ENCODE results near the gene TRIM74. TPM values are rescaled to one million over a fixed set of nuclear protein-coding genes. Genes with fewer than 3 reads are reported as not detected.
"Not testable (repeated sequence)": the region's sequence is repeated elsewhere in the genome, so short reads cannot be mapped to it uniquely, and the experiment has no call there.

TRIM74 gene
- total RNA-seq, 1 donor from 2014 or later, result 0.60 TPM

- H3K4me3 Mint-ChIP-seq (ENCODE audit: unreplicated experiment); H3K9me3 Mint-ChIP-seq (ENCODE audit: low read depth); H3K36me3 Mint-ChIP-seq (ENCODE audit: low read depth): not testable (repeated sequence)
Measured at GRCh38 chr7:72974781-72975180, 5.5 kb upstream of the TRIM74 start.

GRCh38 chr7:72971505-72971904 lies 2.2 kb upstream of the TRIM74 start:
- not testable (repeated sequence) for H3K36me3 Mint-ChIP-seq (ENCODE audit: low read depth); H3K27ac Mint-ChIP-seq (ENCODE audit: unreplicated experiment)

More at GRCh38 chr7:72974781-72975180, 5.5 kb upstream of the TRIM74 start:
- H3K27me3 Mint-ChIP-seq (ENCODE audit: low read depth); H3K4me1 Mint-ChIP-seq (ENCODE audit: low read depth); DNase-seq (ENCODE audit: low spot score); H3K27ac Mint-ChIP-seq (ENCODE audit: unreplicated experiment): not testable (repeated sequence)

GRCh38 chr7:72969688-72970087 lies 422 bp upstream of the TRIM74 start:
- not testable (repeated sequence) for H3K4me3 Mint-ChIP-seq (ENCODE audit: unreplicated experiment); H3K36me3 Mint-ChIP-seq (ENCODE audit: low read depth); H3K27me3 Mint-ChIP-seq (ENCODE audit: low read depth); DNase-seq (ENCODE audit: low spot score); H3K4me1 Mint-ChIP-seq (ENCODE audit: low read depth); H3K9me3 Mint-ChIP-seq (ENCODE audit: low read depth); H3K27ac Mint-ChIP-seq (ENCODE audit: unreplicated experiment)

More at GRCh38 chr7:72971505-72971904, 2.2 kb upstream of the TRIM74 start:
- H3K9me3 Mint-ChIP-seq (ENCODE audit: low read depth); H3K4me1 Mint-ChIP-seq (ENCODE audit: low read depth); DNase-seq (ENCODE audit: low spot score); H3K4me3 Mint-ChIP-seq (ENCODE audit: unreplicated experiment); H3K27me3 Mint-ChIP-seq (ENCODE audit: low read depth): not testable (repeated sequence)

- not testable (repeated sequence) for H3K27ac Mint-ChIP-seq (ENCODE audit: unreplicated experiment); H3K27me3 Mint-ChIP-seq (ENCODE audit: low read depth); H3K4me3 Mint-ChIP-seq (ENCODE audit: unreplicated experiment); DNase-seq (ENCODE audit: low spot score); H3K36me3 Mint-ChIP-seq (ENCODE audit: low read depth); H3K4me1 Mint-ChIP-seq (ENCODE audit: low read depth); H3K9me3 Mint-ChIP-seq (ENCODE audit: low read depth)
Measured at GRCh38 chr7:72966892-72967291, 2.4 kb downstream of the TRIM74 start.

- not testable (repeated sequence) for H3K9me3 Mint-ChIP-seq (ENCODE audit: low read depth); H3K4me3 Mint-ChIP-seq (ENCODE audit: unreplicated experiment); H3K4me1 Mint-ChIP-seq (ENCODE audit: low read depth); H3K27me3 Mint-ChIP-seq (ENCODE audit: low read depth); DNase-seq (ENCODE audit: low spot score); H3K27ac Mint-ChIP-seq (ENCODE audit: unreplicated experiment); H3K36me3 Mint-ChIP-seq (ENCODE audit: low read depth)
Measured at GRCh38 chr7:72965186-72965975, 3.9 kb downstream of the TRIM74 start.

- not testable (repeated sequence) for H3K36me3 Mint-ChIP-seq (ENCODE audit: low read depth); H3K27me3 Mint-ChIP-seq (ENCODE audit: low read depth); H3K4me1 Mint-ChIP-seq (ENCODE audit: low read depth); DNase-seq (ENCODE audit: low spot score); H3K4me3 Mint-ChIP-seq (ENCODE audit: unreplicated experiment); H3K27ac Mint-ChIP-seq (ENCODE audit: unreplicated experiment); H3K9me3 Mint-ChIP-seq (ENCODE audit: low read depth)
Measured at GRCh38 chr7:72963056-72963455, 6.2 kb downstream of the TRIM74 start.

GRCh38 chr7:72961346-72961650 lies 8.0 kb downstream of the TRIM74 start:
- H3K4me1 Mint-ChIP-seq (ENCODE audit: low read depth); DNase-seq (ENCODE audit: low spot score); H3K27me3 Mint-ChIP-seq (ENCODE audit: low read depth); H3K36me3 Mint-ChIP-seq (ENCODE audit: low read depth); H3K9me3 Mint-ChIP-seq (ENCODE audit: low read depth); H3K27ac Mint-ChIP-seq (ENCODE audit: unreplicated experiment); H3K4me3 Mint-ChIP-seq (ENCODE audit: unreplicated experiment): not testable (repeated sequence)

- not testable (repeated sequence) for H3K4me3 Mint-ChIP-seq (ENCODE audit: unreplicated experiment); DNase-seq (ENCODE audit: low spot score); H3K4me1 Mint-ChIP-seq (ENCODE audit: low read depth); H3K27ac Mint-ChIP-seq (ENCODE audit: unreplicated experiment); H3K27me3 Mint-ChIP-seq (ENCODE audit: low read depth); H3K9me3 Mint-ChIP-seq (ENCODE audit: low read depth); H3K36me3 Mint-ChIP-seq (ENCODE audit: low read depth)
Measured at GRCh38 chr7:72960626-72961345, 8.5 kb downstream of the TRIM74 start.

GRCh38 chr7:72960029-72960428 lies 9.2 kb downstream of the TRIM74 start:
- not testable (repeated sequence) for H3K36me3 Mint-ChIP-seq (ENCODE audit: low read depth); H3K4me1 Mint-ChIP-seq (ENCODE audit: low read depth); H3K9me3 Mint-ChIP-seq (ENCODE audit: low read depth); DNase-seq (ENCODE audit: low spot score); H3K4me3 Mint-ChIP-seq (ENCODE audit: unreplicated experiment); H3K27ac Mint-ChIP-seq (ENCODE audit: unreplicated experiment); H3K27me3 Mint-ChIP-seq (ENCODE audit: low read depth)

GRCh38 chr7:72954563-72955198 lies 14.6 kb downstream of the TRIM74 start:
- H3K27ac Mint-ChIP-seq (ENCODE audit: unreplicated experiment); DNase-seq (ENCODE audit: low spot score); H3K4me1 Mint-ChIP-seq (ENCODE audit: low read depth); H3K36me3 Mint-ChIP-seq (ENCODE audit: low read depth); H3K9me3 Mint-ChIP-seq (ENCODE audit: low read depth); H3K27me3 Mint-ChIP-seq (ENCODE audit: low read depth): not testable (repeated sequence)
- H3K4me3 Mint-ChIP-seq (ENCODE audit: unreplicated experiment), result peak overlapping the region; percentile 64

- not testable (repeated sequence) for DNase-seq (ENCODE audit: low spot score); H3K4me3 Mint-ChIP-seq (ENCODE audit: unreplicated experiment); H3K27me3 Mint-ChIP-seq (ENCODE audit: low read depth); H3K36me3 Mint-ChIP-seq (ENCODE audit: low read depth); H3K4me1 Mint-ChIP-seq (ENCODE audit: low read depth); H3K9me3 Mint-ChIP-seq (ENCODE audit: low read depth); H3K27ac Mint-ChIP-seq (ENCODE audit: unreplicated experiment)
Measured at GRCh38 chr7:72953901-72954562, 15.2 kb downstream of the TRIM74 start.

- not testable (repeated sequence) for DNase-seq (ENCODE audit: low spot score); H3K4me1 Mint-ChIP-seq (ENCODE audit: low read depth); H3K9me3 Mint-ChIP-seq (ENCODE audit: low read depth); H3K27me3 Mint-ChIP-seq (ENCODE audit: low read depth); H3K27ac Mint-ChIP-seq (ENCODE audit: unreplicated experiment); H3K36me3 Mint-ChIP-seq (ENCODE audit: low read depth); H3K4me3 Mint-ChIP-seq (ENCODE audit: unreplicated experiment)
Measured at GRCh38 chr7:72950432-72950831, 18.8 kb downstream of the TRIM74 start.
